Measurements from ENCODE around the gene SH2D5. TPM values are rescaled to one million over a fixed set of nuclear protein-coding genes. Genes with fewer than 3 reads are reported as not detected.
"Not testable (repeated sequence)": the region's sequence is repeated elsewhere in the genome, so short reads cannot be mapped to it uniquely, and the experiment has no call there.

The SH2D5 gene
- total RNA-seq, 1 donor from 2014 or later, result not detected

DNA sequence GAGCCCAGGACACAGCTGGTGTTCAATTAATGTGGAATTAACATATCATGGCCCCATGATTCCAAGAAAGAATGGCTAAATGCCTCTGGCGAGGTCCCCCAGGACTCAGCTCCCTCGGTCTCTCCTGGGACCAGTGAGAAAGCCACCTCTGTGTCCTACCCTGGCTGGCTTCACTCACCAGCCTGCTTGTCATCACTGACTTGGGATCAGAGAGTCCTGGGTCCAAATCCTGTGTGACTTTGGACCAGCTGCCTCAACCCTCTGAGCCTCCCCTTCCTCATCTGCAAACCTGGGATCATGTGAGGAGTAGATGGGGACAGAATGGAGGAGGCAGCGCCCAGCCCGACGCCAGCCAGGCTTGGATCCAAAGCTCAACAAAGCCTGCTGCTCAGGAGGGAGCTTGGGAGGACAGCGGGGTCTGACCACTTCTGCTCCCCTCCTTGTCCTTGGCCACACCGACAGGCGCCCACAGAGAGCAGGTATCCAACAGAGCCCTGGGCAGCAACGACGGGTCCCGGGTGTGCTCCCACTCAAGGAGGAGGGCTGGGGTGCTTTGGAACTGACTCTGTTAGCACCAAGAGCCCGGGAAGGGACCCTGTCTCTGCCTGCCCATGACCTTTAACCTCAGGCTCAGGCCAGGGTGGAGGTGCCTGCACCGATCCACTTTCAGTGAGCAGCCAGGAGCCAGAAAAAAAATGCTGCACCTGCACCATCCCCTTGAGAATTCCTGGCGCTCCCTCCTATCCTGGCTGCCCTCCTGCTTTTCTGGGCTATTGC is 3.2 kb downstream of the SH2D5 start:
- intact Hi-C loops (cut with DNase I), result no loop called here
- no peak for DNase-seq (ENCODE audit: low spot score)

DNA sequence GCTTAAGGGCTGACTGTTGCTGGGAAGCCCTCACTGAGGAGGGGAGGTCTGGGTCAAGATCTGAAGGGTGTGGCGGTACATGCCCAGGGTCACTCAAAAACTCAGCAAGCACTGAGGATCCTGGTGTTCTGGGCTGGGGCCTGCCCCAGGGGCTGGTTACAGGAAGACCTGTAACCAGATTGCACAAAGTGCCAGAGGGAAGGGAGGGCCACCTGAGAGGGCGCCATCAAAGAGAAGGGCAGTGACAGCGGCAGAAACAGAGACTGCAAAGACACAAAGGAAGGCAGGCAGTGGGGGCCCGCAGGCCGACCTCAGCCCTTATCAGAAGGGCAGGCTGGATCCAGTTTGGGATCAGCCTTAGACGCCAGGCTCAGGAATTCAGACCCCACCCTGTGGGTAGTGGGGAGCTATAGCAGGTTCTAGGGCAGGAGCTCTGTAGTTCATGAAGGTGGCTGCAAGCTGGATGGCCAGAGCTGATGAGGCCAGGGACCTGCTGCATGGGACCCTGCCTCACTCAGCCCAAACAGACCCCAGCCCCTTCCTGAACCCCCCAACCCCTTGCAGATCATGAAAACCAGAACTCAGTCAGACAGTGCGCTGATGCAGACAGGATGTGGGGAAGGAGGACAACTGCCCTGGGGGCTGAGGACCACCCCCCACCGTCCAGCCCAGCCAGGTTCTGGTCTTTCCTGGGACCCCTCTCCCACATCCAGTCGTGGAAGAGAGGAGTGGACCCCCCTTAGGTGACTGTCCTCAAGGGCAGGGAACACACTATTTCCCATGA is 3.9 kb downstream of the SH2D5 start:
- intact Hi-C loops (cut with DNase I), result no loop called here
- no peak for DNase-seq (ENCODE audit: low spot score)

DNA sequence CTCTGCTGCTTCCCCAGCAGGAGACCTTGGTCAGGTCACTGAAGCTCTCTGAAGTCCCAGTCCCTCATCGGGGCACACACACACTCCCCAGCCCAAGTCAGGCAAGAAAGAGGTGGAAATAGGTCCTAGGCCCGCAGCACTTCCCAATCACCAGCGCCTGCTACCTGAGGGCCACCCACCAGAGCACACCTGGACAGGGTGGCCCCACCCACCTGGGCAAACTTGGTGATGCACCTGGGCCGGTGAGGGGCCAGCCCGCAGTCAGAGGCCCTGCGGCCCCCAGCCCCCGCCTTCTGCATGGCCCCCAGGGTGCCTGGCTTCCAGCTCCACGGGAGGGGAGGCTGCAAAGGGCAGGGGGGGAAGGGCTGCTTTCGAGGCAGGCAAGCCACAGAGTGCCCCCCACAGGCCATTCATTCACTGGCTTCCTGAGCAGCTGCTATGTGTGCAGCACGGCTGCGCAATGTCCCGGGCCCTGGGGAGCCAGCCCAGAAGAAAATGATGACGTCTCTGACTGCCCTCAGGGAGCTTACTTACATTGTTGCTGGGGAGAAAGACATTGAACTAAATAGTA is 4.7 kb downstream of the SH2D5 start:
- no peak for DNase-seq (ENCODE audit: low spot score)
- intact Hi-C loops (cut with DNase I), result no loop called here

DNA sequence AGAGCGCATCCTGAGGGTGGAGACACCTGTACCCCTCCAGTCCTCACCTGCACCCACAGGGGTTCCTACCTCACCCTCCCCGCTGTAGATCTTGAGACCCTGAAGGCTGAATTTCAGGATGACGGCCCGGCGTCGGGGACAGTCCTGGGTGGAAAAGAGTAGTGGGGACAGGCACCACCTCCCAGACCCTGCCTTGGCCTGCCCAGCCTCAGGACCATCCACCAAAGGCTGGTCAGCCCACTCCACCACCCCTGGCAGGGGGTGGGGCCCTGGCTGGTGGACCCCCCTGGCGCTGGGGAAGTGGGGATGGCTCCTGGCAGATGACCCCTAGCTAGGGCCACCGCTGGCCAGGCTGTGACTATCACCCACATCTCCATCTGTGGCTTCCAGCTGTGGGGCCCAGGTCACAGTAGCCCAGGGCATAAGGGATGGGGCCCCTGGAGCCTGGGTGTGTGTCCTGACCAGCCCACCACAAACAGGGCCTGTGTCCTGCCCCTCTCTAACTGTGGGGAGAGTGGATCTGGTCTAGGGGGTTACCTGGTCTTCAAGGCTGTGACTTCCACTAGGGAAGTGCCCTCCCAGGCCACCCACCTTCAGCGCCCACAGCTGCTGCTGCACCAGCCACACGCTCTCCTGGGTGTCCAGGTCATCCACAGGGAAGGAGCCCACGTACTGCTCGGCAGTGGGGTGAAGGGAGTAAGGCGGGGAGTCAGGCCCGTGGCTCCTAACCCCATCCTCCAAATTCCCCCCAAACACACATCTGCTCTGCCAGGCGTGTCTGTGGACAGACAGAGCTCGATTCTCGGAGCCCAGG is 5.4 kb downstream of the SH2D5 start:
- intact Hi-C loops (cut with DNase I), result no loop called here
- DNase-seq (ENCODE audit: low spot score), result no peak

DNA sequence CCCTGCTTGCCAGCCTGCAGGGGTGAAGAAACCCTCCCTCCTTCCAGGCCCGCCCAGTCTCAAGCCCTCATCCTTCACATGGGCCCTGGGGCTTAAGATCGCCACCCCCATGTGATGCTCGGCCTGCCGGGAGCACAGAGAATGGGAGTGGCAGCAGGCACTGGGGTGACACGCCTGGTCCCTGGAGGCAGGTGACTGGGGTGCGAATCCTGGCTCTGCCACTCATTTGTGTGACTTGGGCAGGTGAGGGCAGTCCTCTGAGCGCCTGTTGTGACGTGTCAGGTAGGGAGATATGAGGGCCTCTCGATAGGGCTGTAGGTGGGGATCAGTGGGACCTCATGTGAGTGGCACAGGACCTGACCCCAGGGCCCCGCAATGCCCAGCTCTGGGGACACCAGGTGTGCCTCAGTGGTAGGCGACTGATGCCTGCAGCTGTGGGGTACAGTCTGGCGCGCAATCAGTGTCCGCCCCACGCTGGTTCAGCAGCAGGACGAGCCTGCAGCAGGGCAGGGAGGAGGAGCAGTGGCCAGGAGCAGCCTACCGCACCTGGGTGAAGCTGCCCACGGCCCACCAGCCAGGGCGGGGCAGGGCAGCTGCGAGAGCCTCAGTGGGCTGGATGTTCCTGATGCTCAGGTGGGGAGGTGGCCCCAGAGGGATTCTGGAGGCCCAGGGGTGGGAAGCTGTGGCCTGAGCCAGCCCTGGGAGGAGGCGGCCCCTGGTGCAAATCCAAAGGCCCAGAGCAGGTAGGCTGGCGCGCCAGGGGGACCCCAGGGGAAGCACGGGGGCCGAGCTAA is 6.2 kb downstream of the SH2D5 start:
- intact Hi-C loops (cut with DNase I), result no loop called here
- DNase-seq (ENCODE audit: low spot score), result no peak

DNA sequence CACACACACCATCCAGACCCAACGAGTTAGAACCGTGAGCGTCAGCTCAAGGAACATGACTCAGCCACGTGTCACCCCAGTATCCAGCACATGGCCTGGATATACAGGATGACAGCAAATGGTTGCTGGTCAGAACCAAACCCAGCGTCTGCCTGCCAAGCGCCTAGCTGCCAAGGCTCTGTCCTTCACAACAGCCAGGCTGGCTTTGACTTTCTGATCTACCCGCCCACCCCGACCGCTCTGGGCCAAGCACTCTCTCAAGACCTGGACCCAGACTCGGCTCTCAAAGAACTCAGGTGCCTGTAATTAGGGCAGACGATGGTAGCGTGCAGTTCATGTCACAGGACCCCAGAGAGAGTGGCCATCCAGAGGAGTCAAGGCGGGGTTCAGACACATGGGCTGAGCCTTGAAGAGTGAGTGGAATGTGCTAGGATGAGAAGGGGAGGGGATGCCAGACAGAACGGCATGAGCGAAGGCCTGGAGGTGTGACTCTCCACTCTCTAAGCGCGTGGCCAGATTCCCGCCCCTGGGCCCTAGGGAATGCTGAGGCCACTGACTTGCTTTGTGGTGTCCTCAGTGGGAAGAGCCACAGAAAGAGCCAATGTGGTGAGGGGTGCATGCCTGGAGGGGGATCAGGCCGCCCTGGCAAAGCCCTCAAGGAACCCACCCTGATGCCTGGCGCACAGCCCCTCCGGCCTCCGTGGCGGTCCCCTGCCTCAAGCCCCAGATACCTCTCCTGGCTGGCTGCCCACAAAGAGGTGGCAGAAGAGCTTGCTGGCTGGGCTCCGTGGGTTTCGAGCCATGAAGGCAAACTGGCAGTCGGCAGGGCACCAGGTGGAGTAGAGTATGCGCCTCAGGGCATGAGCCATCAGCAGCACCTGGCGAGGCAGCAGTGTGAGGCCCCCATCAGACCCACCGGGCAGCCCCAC is 7.0 kb downstream of the SH2D5 start:
- intact Hi-C loops (cut with DNase I), result no loop called here

DNA sequence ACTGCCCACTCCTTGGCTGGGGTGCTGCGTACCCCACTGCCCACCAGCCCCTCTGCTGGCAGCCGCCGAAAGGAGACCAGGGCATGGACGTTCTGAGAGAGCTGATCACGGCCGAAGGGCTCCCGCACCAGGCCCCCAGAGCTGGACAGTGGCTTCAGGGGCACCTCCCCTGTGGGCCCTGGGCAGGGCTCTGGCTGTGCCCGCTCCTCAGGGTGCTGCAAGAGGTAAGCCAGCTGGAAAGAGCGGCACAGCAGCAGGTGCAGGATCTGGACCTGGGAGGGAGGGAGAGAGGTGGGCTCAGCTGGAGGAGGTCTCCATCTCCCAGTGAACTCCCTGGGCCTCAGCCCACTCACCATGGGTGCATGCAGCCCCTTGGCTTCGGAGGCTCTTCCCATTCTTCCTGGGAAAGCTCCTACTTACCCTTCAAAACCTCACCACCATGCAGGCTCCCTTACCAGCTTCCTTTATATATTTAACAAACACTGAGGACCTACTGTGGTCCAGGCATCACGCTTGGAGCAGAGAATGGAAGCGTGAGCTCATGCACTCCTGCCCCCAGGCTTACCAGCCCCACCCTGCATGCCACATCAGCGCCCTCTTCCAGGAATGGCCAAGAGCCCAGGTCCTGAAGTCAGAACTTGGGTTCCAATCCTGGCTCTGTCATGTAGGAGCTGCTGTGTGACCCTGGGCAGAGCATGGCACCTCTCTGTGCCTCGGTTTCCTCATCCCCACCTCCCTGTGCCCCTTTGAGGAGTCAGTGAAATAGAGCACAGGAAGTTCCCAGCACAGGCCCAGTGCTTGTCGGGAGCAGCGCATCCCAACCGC is 7.9 kb downstream of the SH2D5 start:
- DNase-seq (ENCODE audit: low spot score), result peak; percentile 71
- intact Hi-C loops (cut with DNase I), result no loop called here

More for the DNA sequence above, 7.0 kb downstream of the SH2D5 start:
- DNase-seq (ENCODE audit: low spot score), result no peak

DNA sequence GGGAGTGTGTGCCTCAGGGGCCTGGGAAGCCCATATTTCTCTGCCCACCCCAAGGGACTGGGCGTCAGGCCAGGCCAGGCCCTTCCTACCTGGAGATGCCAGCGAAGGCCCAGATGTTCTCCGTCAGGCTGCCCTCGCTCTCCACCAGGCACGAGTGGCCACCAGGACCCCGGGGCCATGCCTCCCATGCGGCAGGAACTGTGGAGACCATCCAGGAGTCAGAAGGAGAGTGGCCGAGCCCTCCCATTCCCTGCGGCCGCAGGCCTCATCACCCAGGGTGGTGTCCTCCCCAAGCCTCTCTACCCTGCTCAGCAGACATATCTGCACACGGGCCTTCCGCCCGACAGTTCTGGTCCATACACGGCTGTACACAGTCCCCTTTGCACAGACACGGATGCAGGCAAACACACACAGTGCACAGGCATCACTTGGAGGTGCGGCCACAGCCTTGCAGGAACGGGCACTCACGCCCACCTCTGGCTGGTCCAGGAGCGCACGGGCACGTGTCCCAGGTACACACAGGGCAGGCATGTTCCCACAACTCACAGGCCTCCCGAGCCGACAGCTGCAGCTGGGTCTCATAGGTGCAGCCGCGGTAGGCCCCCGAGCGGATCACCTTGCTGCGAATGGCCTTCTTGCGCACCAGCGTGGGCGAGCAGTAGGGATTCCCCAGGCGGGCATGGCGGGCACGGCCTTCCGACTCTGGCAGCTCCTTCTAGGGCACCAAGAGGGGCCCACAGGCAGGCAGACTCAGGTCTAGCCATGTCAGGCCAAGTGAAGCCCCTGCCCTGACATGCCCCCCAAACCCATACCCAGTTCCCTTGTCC is 8.8 kb downstream of the SH2D5 start:
- intact Hi-C loops (cut with DNase I), result no loop called here
- DNase-seq (ENCODE audit: low spot score), result peak; percentile 72

DNA sequence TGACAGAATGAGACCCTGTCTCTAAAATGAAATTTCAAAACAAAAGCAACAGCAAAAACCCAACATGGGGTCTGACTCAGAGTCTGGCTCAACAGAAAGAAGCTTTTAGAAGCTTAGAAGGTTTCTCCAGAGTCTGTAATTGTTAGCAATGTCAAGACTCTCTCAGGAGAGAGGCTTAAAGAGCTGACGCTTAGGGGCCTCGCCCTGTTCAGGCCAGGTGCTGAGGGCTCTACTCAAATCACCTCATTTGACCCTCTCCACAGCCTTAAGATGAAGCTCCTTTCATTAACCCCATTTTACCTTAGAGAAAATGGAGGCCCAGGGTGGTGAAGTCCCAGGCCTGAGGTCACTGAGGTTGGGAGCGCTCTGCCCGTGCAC is 9.4 kb downstream of the SH2D5 start:
- intact Hi-C loops (cut with DNase I), result no loop called here
- no peak for DNase-seq (ENCODE audit: low spot score)

DNA sequence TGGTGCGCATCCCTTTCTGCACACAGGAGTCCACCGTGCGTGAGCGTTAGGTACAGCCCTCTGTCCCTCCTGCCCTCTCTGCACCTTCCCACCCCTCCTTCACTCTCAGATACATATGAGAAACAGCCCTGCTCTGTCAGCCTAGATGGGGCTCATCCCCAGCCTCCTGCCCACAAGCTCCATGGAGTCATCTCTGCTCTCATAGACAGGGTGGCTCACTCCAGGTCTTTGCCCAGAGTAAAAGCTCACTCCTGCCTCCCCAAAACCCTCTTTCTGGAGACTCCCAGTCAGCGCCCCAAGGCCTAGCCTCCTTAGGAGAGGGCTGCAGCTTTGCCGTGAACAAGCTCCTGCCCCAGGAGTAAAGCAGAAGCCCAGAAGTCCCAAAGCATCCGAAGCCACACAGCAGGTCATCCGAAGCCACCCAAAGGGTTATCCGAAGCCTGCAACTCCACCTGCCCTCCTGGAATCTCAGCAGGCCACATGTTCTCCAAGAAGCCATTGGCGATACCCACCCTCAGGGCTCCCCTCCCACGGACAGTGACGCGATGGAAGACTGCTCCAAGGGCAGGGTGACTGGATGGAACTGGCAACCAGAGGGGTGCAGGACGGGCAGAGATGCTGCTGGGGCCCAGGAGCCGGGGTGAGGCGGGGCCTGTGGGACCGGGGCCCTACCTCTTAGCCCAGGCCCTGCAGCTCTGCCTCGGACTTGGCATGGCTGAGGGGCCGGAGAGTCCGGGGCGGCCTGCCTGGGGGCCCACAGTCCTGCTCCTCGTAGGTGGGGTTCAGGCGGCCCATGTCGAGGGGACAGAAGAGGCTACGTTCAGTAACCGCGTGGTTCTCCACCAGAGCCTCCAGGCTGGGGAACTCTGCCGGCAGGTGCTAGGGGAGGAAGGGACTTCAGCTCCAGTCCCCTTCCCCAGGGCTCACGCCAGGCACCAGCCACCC is 11.1 kb downstream of the SH2D5 start:
- DNase-seq (ENCODE audit: low spot score), result peak; percentile 70
- intact Hi-C loops (cut with DNase I), result no loop called here

DNA sequence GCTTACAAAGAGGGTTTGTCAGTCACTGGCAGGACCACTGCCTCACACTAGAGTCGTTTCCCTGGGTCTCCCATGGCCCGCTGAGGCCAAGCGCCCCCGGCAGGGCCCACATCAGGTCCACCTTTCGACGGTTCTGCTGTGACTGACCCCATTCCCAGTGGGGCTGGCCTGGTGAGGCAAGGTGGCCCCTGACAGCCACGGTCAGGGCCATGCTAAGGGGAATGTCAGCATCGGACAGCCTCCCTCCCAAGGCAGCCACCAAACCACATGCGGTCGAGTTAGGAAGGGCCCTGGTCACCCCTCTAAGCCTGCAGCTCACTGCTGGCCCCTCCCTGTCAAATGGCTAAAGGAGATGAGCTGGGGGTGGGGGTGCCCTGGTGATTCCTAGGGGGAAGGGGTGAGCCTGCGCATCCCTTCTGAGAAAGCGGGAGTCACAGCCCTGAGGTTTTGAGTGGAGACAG is 11.8 kb downstream of the SH2D5 start:
- intact Hi-C loops (cut with DNase I), result no loop called here
- peak; percentile 69 for DNase-seq (ENCODE audit: low spot score)

DNA sequence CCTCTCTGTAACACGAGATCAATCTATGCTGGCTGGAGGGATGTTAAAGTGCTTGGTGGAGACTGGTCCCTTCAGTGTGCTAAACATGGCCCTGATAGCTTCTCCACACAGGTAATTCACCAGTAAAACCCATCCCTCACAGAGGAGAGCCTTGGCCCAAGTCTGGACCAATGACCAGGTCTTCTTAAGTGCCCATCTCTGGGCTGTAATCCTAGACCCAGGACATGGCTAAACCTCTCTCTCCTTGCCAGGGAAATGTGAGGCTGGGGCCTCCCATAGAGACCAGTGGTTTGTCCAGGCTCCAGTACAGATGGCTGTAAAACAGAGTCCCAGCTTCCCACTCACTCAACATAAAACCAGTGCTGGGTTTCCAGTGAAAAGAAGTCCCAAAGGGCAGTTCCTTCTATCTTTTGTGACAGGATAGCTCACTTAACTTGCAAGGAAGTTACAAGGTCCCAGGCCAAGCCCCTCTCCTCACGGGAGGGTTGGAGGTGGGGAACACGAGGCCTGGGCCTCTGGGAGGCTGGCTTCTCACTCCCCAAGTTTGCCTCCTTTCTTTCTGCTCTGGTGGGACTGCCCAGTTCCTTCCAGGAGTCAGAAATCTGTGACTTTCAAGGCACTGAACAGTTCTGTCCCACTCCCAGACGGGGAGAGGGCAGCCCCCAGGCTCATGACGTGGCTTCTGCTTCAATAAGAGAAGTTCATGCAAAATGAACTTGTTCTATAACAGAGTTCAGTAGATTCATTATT is 12.5 kb downstream of the SH2D5 start:
- DNase-seq (ENCODE audit: low spot score), result peak; percentile 43
- intact Hi-C loops (cut with DNase I), result no loop called here

DNA sequence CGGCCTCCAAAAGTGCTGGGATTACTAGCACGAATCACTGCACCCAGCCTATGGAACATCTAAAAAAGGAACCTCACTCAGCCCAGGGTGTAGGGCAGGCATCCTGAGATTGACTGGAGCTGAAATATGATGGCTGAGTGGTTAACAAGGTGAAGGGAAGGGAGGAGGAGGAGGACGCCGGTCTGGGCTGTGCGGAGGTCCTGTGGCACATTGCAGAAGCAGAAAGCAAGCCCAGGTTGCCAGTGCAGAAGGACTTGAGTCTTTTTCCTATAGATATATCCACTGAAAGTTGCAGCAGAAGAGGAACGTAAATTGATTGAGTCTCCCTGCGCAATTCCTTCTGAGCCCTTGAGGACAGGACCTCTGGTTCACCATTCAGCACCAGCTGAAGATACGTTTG is 13.2 kb downstream of the SH2D5 start:
- intact Hi-C loops (cut with DNase I), result no loop called here
- peak; percentile 60 for DNase-seq (ENCODE audit: low spot score)

DNA sequence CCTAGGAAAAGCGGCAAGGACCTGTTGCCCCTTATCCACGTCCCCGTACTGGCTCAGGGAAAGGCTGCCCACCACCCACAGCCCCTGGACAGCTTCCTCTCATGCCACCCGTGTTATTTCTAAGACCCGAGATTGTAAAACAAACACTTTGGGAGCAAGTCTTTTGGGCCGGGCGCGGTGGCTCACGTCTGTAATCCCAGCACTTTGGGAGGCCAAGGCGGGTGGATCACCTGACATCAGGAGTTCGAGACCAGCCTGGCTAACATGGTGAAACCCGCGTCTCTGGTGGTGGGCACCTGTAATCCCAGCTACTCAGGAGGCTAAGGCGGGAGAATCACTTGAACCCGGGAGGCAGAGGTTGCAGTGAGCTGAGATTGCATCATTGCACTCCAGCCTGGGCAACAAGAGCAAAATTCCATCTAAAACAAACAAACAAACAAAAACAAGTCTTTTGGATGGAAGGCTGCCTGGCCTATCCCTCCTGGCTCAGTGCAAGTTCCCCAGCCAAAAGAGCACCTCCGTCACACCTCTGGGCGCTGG is 14.1 kb downstream of the SH2D5 start:
- intact Hi-C loops (cut with DNase I), result not testable (repeated sequence)
- peak; percentile 35 for DNase-seq (ENCODE audit: low spot score)

All from cardiac septum (tissue), 1 donor.